ENCODE data around the gene TLCD1.

- no peak for TF ChIP-seq REST (IDR thresholded peaks at IDR 0.05; ENCODE audit: insufficient read depth in 1 of 2, low read depth in 2 of 2, low read length in 2 of 2)
- TF ChIP-seq SIN3A (IDR thresholded peaks at IDR 0.05; ENCODE audit: borderline replicate concordance, insufficient read depth, low read length) = no peak
- no peak for TF ChIP-seq POLR2AphosphoS5 (IDR thresholded peaks at IDR 0.05; ENCODE audit: low read depth, low read length)
These were observed 22.0 kb upstream of the TLCD1 start for GRCh38 chr17:28747801-28748750.
